ENCODE data around the gene KDM2A. TPM values are rescaled to one million over a fixed set of nuclear protein-coding genes. Genes with fewer than 3 reads are reported as not detected.
A peak's percentile ranks its signal among the peaks of the same experiment; 100 is the strongest.

The KDM2A gene
- total and polyA plus RNA-seq, 2 of the 13 experiments (the other 11 are each of a cell fraction or from before 2014, with no cell fraction given), result 31.3 to 31.4 TPM

DNA sequence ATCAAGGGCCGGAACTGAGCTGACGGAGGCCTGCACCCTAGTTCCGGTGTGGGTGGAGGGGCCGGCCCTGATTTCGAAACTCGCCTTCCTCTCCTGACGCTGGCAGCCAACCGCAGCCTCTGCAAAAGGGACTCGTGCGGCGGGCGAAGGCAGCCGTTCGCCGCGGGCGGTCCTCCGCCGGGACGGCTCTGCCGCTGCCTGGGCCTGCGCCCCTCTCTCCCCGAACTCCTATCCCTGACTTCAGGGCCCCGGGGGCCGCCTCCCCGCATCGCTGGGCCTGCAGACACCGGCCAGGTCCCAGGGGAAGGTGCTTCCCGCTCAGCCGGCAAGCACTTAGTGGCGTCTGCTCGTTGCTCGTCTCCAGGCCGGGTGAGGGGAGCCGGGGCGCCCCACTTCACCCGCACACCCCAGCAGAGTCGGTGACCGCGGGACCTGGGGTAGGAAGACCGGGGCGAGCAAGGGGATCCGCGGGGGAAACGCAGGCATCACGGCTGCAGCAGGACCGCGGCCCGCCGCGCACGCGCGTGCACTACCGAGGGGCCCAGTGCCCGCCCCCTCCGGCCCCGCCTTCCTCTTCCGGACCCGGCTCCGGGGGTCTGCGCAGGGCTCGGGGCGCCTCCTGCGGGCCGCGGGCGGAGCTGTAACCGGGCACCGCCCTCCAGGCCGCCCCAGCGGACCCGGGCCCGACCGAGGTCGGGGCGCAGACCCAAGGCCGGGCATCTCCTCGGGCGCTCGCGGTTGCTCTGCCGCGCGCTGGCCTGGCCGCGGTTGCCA lies 169.6 kb downstream of the KDM2A start (continued):
- TF ChIP-seq, protein P1, sequence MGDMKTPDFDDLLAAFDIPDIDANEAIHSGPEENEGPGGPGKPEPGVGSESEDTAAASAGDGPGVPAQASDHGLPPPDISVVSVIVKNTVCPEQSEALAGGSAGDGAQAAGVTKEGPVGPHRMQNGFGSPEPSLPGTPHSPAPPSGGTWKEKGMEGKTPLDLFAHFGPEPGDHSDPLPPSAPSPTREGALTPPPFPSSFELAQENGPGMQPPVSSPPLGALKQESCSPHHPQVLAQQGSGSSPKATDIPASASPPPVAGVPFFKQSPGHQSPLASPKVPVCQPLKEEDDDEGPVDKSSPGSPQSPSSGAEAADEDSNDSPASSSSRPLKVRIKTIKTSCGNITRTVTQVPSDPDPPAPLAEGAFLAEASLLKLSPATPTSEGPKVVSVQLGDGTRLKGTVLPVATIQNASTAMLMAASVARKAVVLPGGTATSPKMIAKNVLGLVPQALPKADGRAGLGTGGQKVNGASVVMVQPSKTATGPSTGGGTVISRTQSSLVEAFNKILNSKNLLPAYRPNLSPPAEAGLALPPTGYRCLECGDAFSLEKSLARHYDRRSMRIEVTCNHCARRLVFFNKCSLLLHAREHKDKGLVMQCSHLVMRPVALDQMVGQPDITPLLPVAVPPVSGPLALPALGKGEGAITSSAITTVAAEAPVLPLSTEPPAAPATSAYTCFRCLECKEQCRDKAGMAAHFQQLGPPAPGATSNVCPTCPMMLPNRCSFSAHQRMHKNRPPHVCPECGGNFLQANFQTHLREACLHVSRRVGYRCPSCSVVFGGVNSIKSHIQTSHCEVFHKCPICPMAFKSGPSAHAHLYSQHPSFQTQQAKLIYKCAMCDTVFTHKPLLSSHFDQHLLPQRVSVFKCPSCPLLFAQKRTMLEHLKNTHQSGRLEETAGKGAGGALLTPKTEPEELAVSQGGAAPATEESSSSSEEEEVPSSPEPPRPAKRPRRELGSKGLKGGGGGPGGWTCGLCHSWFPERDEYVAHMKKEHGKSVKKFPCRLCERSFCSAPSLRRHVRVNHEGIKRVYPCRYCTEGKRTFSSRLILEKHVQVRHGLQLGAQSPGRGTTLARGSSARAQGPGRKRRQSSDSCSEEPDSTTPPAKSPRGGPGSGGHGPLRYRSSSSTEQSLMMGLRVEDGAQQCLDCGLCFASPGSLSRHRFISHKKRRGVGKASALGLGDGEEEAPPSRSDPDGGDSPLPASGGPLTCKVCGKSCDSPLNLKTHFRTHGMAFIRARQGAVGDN (CRISPR knock-in tag; IDR thresholded peaks at IDR 0.05), result peak; percentile 99
- peak; percentile 85 for TF ChIP-seq PHF8 (CRISPR knock-in tag; IDR thresholded peaks at IDR 0.05)
- TF ChIP-seq SRSF1 (optimal IDR thresholded peaks at IDR 0.05; ENCODE audit: low read depth, low read length), result peak; percentile 62
- TF ChIP-seq HDAC2 (CRISPR knock-in tag; IDR thresholded peaks at IDR 0.05), result peak; percentile 60; the same call in 1 of the 2 replicates
- TF ChIP-seq CREB1 (IDR thresholded peaks at IDR 0.05), result no peak
- no peak for TF ChIP-seq CREB1 (CRISPR knock-in tag; IDR thresholded peaks at IDR 0.05)
- no peak for TF ChIP-seq TEAD2 (CRISPR knock-in tag; IDR thresholded peaks at IDR 0.05)
- no peak for TF ChIP-seq SRF (IDR thresholded peaks at IDR 0.05; ENCODE audit: low read depth, low read length)
- TF ChIP-seq TOPORS (CRISPR knock-in tag; IDR thresholded peaks at IDR 0.05), result peak; percentile 83
- TF ChIP-seq ZNF124 (CRISPR knock-in tag; IDR thresholded peaks at IDR 0.05), result peak; percentile 78; the same call in 1 of the 2 replicates
- TF ChIP-seq, protein P2, sequence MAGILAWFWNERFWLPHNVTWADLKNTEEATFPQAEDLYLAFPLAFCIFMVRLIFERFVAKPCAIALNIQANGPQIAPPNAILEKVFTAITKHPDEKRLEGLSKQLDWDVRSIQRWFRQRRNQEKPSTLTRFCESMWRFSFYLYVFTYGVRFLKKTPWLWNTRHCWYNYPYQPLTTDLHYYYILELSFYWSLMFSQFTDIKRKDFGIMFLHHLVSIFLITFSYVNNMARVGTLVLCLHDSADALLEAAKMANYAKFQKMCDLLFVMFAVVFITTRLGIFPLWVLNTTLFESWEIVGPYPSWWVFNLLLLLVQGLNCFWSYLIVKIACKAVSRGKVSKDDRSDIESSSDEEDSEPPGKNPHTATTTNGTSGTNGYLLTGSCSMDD (CRISPR knock-in tag; IDR thresholded peaks at IDR 0.05), result no peak
- TF ChIP-seq ATF7 (IDR thresholded peaks at IDR 0.05), result no peak
- peak; percentile 62; the same call in 1 of the 2 replicates for TF ChIP-seq ATF7 (CRISPR knock-in tag; IDR thresholded peaks at IDR 0.05)
- TF ChIP-seq ZFP1 (CRISPR knock-in tag; IDR thresholded peaks at IDR 0.05), result peak; percentile 33; the same call in 1 of the 2 replicates
- TF ChIP-seq SP1 (IDR thresholded peaks at IDR 0.05), result no peak
- TF ChIP-seq SP1 (CRISPR knock-in tag; IDR thresholded peaks at IDR 0.05), result peak; percentile 38; the same call in 1 of the 2 replicates
- TF ChIP-seq SALL2 (CRISPR knock-in tag; IDR thresholded peaks at IDR 0.05), result peak; percentile 46; the same call in 1 of the 2 replicates
- peak; percentile 45; the same call in 1 of the 2 replicates for TF ChIP-seq FOXJ3 (CRISPR knock-in tag; IDR thresholded peaks at IDR 0.05; ENCODE audit: borderline replicate concordance)
- peak; percentile 73; the same call in 1 of the 2 replicates for TF ChIP-seq ZNF878 (CRISPR knock-in tag; IDR thresholded peaks at IDR 0.05)
- TF ChIP-seq ZSCAN30 (CRISPR knock-in tag; IDR thresholded peaks at IDR 0.05), result no peak
- TF ChIP-seq SMAD3 (CRISPR knock-in tag; IDR thresholded peaks at IDR 0.05), result peak; percentile 73; the same call in 1 of the 2 replicates
- TF ChIP-seq, protein P3, sequence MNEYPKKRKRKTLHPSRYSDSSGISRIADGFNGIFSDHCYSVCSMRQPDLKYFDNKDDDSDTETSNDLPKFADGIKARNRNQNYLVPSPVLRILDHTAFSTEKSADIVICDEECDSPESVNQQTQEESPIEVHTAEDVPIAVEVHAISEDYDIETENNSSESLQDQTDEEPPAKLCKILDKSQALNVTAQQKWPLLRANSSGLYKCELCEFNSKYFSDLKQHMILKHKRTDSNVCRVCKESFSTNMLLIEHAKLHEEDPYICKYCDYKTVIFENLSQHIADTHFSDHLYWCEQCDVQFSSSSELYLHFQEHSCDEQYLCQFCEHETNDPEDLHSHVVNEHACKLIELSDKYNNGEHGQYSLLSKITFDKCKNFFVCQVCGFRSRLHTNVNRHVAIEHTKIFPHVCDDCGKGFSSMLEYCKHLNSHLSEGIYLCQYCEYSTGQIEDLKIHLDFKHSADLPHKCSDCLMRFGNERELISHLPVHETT (CRISPR knock-in tag; conservative IDR thresholded peaks at IDR 0.05), result peak; percentile 86
- peak; percentile 90; the same call in 1 of the 2 replicates for TF ChIP-seq MTA1 (CRISPR knock-in tag; IDR thresholded peaks at IDR 0.05; ENCODE audit: borderline replicate concordance)
- TF ChIP-seq, protein P4, sequence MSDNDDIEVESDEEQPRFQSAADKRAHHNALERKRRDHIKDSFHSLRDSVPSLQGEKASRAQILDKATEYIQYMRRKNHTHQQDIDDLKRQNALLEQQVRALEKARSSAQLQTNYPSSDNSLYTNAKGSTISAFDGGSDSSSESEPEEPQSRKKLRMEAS (IDR thresholded peaks at IDR 0.05), result peak; percentile 76
- peak; percentile 67 for TF ChIP-seq ZNF883 (CRISPR knock-in tag; IDR thresholded peaks at IDR 0.05; ENCODE audit: not compliant biosample characterization)
